GM21423 (cell line): Measurements from ENCODE around the gene NFKB2.

Experiments
- ATAC-seq: cut with Tn5 transposase; IDR thresholded peaks from one replicate; pipeline ENCODE4 v1.9.1; 2021; ENCODE audit warnings: mild to moderate bottlenecking, moderate library complexity; ENCODE audit not compliant: unreplicated experiment

Gene NFKB2

GRCh38 chr10:102394079-102394800, 1.3 kb upstream of the NFKB2 start:
- peak; percentile 79 for ATAC-seq

GRCh38 chr10:102394801-102395399, 605 bp upstream of the NFKB2 start:
- ATAC-seq = no peak

GRCh38 chr10:102396317-102396650, 779 bp downstream of the NFKB2 start:
- no peak for ATAC-seq

- ATAC-seq = no peak
These were observed 1.2 kb downstream of the NFKB2 start for GRCh38 chr10:102396730-102397151.

GRCh38 chr10:102397222-102398171, 2.0 kb downstream of the NFKB2 start:
- ATAC-seq = no peak

GRCh38 chr10:102398172-102399020, 2.9 kb downstream of the NFKB2 start:
- no peak for ATAC-seq

- peak; percentile 37 for ATAC-seq
These were observed 3.9 kb downstream of the NFKB2 start for GRCh38 chr10:102399217-102400021.

- ATAC-seq = no peak
These were observed 4.6 kb downstream of the NFKB2 start for GRCh38 chr10:102400076-102400475.

GRCh38 chr10:102400598-102401341, 5.3 kb downstream of the NFKB2 start:
- ATAC-seq = no peak

- no peak for ATAC-seq
These were observed 5.8 kb downstream of the NFKB2 start for GRCh38 chr10:102401342-102401654.

- ATAC-seq = no peak
These were observed 6.4 kb downstream of the NFKB2 start for GRCh38 chr10:102401735-102402511.

- ATAC-seq = no peak
These were observed 7.0 kb downstream of the NFKB2 start for GRCh38 chr10:102402512-102402896.

GRCh38 chr10:102403115-102403514, 7.6 kb downstream of the NFKB2 start:
- ATAC-seq = no peak

- no peak for ATAC-seq
These were observed 9.0 kb downstream of the NFKB2 start for GRCh38 chr10:102404361-102405107.

- ATAC-seq = no peak
These were observed 9.6 kb downstream of the NFKB2 start for GRCh38 chr10:102405108-102405571.

- ATAC-seq = no peak
These were observed 10.1 kb downstream of the NFKB2 start for GRCh38 chr10:102405632-102406031.

- no peak for ATAC-seq
These were observed 11.3 kb downstream of the NFKB2 start for GRCh38 chr10:102406815-102407214.
